GM12874 (cell line): ENCODE measurements around the gene DIP2C.

Experiments
- TF ChIP-seq, protein P1 (sequence below): IDR thresholded peaks from 2 replicates; pipeline ENCODE4 v1.5.1; 2011; ENCODE audit warnings: low read depth, mild to moderate bottlenecking, control low read depth, low read length, moderate library complexity; ENCODE audit not compliant: insufficient read depth

Gene DIP2C

DNA sequence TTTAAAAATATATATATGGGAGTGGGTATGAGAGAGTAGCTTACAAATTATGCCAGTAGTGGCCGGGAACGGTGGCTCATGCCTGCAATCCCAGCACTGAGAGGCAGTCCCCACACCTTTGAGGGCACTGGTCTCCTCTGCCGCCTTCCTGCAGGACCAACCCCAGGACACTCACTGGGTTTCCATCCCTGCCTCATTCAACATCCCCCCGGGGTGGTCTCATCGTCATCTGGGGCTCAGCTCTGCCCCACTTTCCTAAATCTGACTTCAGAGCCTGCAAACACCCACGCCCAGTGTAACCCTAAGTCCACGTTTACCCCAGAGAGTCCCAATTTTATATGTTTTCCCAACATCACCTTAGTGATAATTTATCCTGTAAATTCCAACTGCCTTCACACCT lies 96.5 kb downstream of the DIP2C start:
- TF ChIP-seq, protein P1, sequence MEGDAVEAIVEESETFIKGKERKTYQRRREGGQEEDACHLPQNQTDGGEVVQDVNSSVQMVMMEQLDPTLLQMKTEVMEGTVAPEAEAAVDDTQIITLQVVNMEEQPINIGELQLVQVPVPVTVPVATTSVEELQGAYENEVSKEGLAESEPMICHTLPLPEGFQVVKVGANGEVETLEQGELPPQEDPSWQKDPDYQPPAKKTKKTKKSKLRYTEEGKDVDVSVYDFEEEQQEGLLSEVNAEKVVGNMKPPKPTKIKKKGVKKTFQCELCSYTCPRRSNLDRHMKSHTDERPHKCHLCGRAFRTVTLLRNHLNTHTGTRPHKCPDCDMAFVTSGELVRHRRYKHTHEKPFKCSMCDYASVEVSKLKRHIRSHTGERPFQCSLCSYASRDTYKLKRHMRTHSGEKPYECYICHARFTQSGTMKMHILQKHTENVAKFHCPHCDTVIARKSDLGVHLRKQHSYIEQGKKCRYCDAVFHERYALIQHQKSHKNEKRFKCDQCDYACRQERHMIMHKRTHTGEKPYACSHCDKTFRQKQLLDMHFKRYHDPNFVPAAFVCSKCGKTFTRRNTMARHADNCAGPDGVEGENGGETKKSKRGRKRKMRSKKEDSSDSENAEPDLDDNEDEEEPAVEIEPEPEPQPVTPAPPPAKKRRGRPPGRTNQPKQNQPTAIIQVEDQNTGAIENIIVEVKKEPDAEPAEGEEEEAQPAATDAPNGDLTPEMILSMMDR: no peak

GRCh38 chr10:591646-592045 lies 97.8 kb downstream of the DIP2C start:
- TF ChIP-seq, protein P1: no peak

GRCh38 chr10:590721-591120 lies 98.7 kb downstream of the DIP2C start:
- TF ChIP-seq, protein P1: no peak

GRCh38 chr10:589961-590680 lies 99.3 kb downstream of the DIP2C start:
- TF ChIP-seq, protein P1: no peak

DNA sequence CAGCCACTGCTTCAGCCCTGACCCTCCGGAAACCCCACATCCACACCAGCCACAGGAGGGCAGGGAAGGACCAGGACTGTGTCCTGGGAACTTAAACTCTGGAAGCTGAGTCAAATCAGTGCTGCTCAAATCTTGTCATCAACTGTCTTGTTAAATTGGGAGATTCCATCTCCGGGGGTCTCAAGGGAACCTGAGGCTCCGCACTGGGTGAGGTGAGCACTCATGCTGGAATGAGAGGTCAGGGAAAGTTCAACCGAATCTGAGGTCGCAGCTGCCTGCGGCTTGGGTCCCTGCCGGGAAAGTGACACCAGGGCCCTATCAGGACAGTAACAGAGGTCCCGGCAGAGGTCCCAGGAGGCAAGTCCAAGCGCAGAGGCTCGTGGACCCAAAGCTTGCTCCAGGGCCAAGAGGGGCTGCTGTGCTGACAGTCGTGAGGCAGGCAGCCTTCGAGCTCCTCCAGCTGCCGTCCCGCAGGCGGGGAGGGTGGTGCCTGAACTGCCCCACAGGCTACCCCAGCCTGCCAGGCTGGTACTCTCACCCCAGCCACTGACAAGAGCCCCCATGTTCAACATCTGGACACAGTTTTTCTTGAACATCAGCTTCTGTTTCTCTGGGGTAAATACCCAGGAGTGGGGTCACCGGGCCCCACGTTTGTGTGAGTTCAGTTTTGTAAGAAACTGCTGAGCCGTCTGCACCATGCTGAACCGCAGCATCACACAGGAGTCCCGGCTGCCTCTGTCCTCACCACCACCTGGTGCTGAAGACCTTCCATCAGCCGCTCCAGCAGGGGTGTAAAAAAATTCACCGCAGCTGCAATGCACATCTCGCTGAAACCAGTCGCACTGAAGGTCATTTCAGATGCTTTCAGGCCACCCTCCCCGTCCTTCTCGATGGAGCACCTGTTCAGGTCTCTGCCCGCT lies 101.0 kb downstream of the DIP2C start:
- TF ChIP-seq, protein P1: no peak

- TF ChIP-seq, protein P1: no peak
These were observed 102.8 kb downstream of the DIP2C start for GRCh38 chr10:586716-587115.

GRCh38 chr10:586151-586550 lies 103.3 kb downstream of the DIP2C start:
- TF ChIP-seq, protein P1: no peak
